ENCODE data around the gene BEND2.

BEND2 gene

DNA sequence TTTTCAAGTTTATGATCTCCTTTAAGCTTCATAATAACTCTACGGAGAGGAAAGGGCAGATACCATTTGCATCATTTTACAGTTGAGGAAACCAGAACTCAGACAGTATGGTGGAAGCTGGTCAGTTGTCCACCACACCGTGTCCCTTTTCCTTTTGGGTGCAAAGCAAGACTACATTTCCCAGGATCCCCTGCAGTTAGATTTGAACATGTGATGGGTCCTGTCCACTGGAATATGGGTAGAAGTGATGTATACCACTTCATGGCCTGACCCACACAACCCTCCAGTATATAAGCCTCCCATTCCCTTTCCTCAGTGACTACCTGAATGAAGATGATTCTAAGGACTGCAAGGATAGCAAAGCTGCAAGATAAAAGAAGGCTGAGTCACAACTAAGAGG, 74.7 kb downstream of the BEND2 start:
- in situ Hi-C loops (cut with MboI; ENCODE audit: low sequenced_read_pairs), result no loop called here

DNA sequence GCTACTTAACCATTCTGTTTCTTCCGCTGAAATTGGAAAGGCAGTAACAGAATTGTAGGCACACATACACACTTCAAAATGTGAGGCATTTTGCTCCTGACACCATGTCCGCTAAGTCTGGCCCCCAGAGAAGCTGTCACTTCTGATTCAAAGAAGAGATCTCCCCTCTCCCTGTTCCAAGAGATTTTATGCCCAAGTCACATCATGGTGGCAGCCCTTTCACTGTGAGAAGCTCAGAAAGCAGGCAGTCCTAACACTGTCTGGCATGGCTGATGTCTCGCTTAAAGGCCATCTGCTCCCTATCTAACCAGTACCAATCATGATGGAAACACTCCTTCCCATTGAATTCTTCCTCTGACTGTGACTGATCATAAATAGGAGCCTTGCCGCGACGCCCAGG, 83.9 kb downstream of the BEND2 start:
- in situ Hi-C loops (cut with MboI; ENCODE audit: low sequenced_read_pairs), result no loop called here

DNA sequence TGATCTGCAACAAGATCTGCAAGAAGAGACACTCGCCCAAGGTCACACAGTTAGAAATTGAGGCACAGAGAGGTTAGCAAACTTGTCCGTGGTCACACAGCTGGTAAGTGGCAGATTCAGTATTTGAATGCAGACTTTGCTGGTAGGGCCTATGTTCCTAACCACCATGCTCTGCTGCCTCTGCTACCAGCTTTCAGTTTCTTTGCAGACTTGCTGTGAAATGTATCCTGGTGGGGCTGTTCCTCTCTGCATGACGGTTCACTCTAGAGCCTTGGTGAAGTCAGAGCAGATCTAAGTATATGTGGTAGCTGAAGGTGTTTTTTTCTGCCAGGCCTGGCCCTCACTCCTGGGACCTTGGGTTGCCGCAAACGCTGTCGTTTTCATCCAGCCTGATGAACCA, 87.1 kb downstream of the BEND2 start:
- in situ Hi-C loops (cut with MboI; ENCODE audit: low sequenced_read_pairs), result no loop called here

DNA sequence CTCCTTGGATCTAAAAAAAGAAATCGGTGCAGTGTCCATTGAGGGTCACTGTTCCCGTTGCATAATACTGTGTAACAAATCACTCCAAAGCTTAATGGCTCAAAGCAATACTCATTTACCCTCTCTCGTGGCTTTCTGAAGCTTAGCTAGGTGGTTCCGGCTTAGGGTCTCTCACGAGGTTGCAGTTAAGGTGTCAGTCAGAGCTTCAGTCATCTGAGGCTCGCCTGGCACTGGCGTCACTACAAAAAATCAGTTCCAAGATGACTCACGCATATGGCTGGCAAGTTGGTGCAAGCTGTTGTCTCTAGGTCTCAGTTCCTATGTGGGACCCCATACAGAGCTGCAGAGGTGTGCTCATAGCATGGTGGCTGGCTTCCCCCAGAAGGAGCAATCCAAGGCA, 91.0 kb downstream of the BEND2 start:
- in situ Hi-C loops (cut with MboI; ENCODE audit: low sequenced_read_pairs), result no loop called here

DNA sequence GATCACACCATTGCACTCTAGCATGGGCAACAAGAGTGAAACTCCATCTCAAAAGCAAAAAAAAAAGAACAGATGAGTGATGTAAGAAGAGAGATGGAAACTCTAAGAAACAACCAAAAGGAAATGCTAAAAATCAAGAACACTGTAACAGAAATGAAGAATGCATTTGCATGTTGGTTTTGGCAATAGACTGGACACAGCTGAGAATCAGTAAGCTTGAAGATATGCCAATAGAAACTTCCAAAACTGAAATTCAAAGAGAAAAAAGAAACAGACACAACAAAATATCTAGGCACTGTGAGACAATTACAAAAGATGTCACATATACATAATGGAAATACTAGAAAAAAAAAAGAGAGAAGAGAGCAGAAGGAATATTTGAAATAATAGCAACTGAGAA, 93.7 kb downstream of the BEND2 start:
- in situ Hi-C loops (cut with MboI; ENCODE audit: low sequenced_read_pairs), result no loop called here

DNA sequence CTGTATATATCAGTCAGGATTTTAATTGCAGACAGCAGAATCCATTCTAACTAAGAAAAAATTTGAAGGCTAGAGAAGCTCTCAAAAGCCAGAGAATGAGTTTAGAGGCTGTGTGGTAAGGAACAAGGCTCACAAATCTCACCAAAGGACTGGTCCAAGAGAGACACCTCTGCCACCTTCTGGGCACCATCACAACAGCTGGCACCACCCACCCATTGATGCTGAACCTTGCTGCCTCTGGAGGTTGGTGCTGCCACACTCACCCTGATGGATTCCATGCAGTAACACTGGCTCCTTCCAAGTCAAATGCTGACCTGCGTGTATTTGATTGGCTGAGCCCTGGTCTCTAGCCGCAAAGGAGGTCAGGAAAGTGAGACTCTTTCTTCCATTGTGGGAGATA, 100.8 kb downstream of the BEND2 start:
- in situ Hi-C loops (cut with MboI; ENCODE audit: low sequenced_read_pairs), result no loop called here
